Glomerular visceral epithelial cell (primary cell): Measurements from ENCODE around the gene TMEM132A.
"Not testable (repeated sequence)": the region's sequence is repeated elsewhere in the genome, so short reads cannot be mapped to it uniquely, and the experiment has no call there.

Experiments
- DNase-seq: peaks from one replicate; pipeline ENCODE4 v3.0.0-alpha.2; 2016; ENCODE audit errors: extremely low spot score

The TMEM132A gene

GRCh38 chr11:60905047-60905446 is 19.2 kb upstream of the TMEM132A start:
- no peak for DNase-seq

GRCh38 chr11:60905551-60906113 is 18.6 kb upstream of the TMEM132A start:
- DNase-seq: peak; percentile 39

GRCh38 chr11:60906132-60906972 is 17.9 kb upstream of the TMEM132A start, which contains the start of gene PRPF19:
Gene PRPF19, minus strand, starts transcription at chr11:60906585. Its CDS starts 203 bp downstream, at chr11:60906382.
- peak; percentile 95 for DNase-seq

DNA sequence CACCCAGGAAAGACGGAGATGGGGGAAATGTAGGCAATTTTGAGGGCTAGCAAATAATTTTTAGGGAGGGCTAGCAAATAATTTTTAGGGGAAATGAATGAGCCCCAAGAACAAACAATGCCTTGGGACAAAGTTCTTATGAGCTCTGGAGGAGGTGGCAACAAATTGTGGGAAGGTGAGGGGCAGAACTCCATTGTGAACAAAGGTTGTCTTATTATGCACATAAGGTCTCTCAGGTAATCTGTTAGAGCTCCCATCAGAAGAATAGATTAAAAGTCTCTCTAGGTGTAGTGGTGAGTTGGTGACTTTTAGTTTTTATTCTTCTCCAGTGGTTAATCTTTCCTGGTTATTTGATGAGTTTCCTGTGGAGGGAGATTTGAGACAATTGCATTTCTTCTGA is 15.5 kb upstream of the TMEM132A start:
- no peak for DNase-seq

DNA sequence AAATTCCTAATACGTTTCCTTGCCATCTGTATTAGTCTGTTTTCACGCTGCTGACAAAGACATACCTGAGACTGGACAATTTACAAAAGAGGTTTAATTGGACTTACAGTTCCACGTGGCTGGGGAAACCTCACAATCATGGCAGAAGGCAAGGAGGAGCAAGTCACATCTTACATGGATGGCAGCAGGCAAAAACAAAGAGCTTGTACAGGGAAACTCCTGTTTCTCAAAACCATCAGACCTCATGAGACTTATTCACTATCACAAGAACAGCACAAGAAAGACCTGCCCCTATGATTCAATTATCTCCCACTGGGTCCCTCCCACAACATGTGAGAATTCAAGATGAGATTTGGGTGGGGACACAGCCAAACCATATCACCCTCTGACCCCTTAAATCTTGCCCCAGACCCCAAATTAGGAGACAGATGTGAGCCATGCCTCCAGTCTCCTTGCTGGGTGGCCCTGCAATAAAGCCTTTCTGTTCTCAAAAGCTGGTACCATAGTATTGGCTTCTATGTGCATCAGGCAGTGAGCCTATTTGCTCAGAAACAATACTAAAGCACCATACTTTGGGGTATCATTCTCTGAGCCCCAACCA is 14.5 kb upstream of the TMEM132A start:
- DNase-seq: not testable (repeated sequence)

DNA sequence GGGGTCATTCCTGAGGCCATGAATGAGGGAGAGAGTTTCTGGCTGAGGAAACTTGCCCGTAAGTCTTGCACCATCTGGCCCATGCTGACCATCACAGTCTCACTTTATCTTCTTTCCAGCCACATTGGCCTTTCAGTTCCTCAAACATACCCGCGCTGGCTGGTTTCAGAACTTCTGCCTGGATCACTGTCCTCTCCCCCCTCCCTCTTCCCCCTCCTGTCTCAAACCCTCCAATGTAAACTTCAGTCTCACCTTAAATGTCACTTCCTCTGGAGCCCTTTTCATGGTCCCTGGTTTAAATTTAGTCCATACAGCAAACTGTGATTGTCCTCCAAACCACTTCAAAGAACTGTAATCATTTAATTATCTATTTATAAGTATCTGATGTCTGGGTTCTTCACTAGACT is 14.0 kb upstream of the TMEM132A start:
- DNase-seq: no peak

DNA sequence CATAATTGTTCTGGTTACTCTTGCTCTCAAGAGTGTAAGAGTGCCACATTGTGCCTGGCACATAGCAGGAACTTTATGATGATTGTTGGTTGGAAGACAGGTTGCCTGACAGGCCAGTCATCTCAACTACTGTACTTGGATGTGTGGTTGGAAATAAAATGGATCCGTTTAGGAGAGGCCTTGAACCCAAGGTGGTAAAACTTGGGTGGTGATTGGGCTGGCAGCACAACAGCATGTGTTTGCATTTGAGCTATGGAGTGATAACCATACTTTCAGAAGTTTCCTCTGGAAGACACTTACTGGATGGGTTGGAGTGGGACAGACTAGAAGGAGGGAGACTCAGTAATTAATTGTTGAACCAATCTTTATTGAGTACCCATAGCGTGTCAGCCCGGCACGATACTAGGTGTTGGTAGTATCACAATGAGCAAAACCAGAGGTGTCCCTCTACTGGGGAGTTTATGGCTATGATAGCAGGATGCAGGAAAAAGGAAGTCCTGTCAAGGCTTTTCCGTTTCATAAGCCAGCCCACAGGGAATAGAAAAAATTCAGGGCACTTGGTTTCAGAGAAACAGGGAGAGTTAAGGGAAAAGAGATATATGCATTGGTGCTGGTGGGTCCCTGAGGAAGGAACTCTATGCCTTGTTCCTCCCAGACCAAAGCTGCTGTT is 13.4 kb upstream of the TMEM132A start:
- no peak for DNase-seq

- DNase-seq: no peak
Measured at GRCh38 chr11:60912223-60912850, 11.9 kb upstream of the TMEM132A start.

GRCh38 chr11:60912851-60913528 is 11.3 kb upstream of the TMEM132A start:
- no peak for DNase-seq

DNA sequence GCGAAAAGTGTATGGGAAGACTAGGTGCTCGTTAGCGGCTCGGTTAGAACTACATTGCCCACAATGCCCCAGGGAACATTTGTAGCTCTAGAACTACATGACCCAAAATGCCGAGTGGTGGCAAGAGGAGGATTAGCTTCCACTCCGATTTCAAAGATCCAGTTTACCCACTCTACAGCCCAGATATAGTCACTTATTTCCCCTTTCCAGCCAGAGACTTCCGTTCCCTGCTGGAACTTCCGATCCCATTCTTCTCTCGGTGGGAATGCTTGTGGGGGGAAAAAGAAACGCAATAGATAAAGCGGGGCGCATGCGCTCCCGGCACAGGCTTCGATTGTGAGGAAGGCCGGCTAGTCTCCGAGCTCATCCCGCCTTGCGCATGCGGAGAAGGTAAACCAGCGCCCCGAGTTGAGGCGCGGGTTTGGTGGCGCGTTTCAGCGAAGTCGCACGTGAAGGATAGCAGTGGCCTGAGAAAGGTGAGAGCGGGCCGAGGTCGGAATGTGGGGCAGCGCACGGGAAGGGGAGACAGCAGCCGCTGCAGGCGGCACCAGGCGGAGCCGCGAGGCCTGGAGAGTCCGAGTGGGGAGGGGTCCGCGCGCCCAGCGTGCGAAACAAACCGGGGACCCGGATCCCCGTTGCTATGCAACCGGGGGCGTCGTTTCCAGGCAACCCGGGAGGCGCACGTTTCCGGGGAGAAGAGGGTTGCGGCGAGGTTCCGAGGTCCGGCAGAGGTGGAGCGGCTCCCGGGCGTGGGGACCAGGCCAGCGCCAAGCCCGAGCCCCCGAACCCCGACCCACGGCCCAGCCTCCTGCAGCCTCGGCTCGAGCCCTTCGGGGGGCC is 10.2 kb upstream of the TMEM132A start, which contains the start of gene TMEM109:
Gene TMEM109 (plus strand): TSS at position 366 of the 840 bp plus-strand sequence. CDS start 5,536 bp downstream, outside the sequence.
- peak; percentile 86 for DNase-seq

GRCh38 chr11:60914633-60915247 is 9.5 kb upstream of the TMEM132A start:
- peak; percentile 43 for DNase-seq

- peak; percentile 70 for DNase-seq
Measured at GRCh38 chr11:60915248-60915914, 8.9 kb upstream of the TMEM132A start.

GRCh38 chr11:60916669-60917206 is 7.5 kb upstream of the TMEM132A start:
- no peak for DNase-seq

- DNase-seq: no peak
Measured at GRCh38 chr11:60917267-60917666, 7.0 kb upstream of the TMEM132A start.

DNA sequence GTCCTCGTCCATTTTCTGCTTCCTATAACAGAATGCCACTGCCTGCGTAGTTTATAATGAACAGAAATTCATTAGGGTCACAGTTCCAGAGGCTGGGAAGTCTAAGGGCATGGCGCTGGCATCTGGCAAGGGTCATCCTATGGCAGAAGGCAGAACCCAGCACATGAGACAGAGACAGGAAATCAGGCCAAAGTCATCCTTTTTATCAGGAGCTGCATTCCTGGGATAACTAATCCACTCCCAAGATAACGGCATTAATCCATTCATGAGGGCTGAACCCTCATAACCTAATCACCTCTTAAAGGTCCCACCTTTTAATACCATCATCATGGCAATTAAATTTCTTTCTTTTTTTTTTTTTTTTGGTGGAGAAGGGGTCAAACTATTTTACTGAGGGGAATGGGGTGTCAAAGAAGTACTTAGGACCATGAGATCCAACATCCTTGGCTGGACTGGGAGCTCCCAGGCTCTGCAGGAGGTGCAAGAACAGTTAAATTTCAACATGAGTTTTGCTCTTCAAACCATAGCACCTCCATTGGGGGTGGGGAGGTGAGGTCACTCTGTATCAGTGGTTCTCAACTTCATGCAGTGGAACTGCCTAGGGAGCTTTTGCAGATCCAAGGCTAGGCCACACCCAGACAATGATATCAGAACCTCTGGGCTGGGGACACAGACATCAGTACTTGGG is 5.9 kb upstream of the TMEM132A start:
- DNase-seq: no peak

GRCh38 chr11:60918939-60919265 is 5.4 kb upstream of the TMEM132A start:
- peak; percentile 36 for DNase-seq

- DNase-seq: no peak
Measured at GRCh38 chr11:60919320-60919719, 4.9 kb upstream of the TMEM132A start.

GRCh38 chr11:60919956-60920355 is 4.3 kb upstream of the TMEM132A start:
- DNase-seq: no peak
